Femur (tissue), 1 donor: ENCODE results near the gene CAPN1.

Experiments
- DNase-seq: peaks from one replicate; pipeline ENCODE4 v3.0.0-alpha.2; 2017

Gene CAPN1

DNA sequence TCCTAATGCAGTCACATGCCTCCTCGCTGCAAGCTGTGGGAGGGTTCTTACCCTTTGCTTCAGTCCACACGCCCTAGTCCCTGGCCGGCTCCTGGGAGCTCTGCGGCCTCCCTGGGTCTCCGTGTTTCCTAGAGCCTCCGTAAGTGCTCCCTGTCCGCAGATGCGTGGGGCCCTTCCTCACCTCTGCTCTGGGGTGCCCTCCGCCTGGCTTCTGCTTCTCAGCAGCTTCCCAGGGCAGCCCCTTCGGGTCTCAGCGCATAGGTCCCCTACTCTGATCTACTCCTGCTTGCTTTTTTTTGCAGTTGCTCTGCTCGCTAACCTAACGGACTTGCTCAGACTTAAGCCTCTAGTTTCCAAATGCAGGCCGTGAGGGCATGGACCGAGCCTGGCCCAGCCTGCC is 22.4 kb downstream of the CAPN1 start:
- no peak for DNase-seq

DNA sequence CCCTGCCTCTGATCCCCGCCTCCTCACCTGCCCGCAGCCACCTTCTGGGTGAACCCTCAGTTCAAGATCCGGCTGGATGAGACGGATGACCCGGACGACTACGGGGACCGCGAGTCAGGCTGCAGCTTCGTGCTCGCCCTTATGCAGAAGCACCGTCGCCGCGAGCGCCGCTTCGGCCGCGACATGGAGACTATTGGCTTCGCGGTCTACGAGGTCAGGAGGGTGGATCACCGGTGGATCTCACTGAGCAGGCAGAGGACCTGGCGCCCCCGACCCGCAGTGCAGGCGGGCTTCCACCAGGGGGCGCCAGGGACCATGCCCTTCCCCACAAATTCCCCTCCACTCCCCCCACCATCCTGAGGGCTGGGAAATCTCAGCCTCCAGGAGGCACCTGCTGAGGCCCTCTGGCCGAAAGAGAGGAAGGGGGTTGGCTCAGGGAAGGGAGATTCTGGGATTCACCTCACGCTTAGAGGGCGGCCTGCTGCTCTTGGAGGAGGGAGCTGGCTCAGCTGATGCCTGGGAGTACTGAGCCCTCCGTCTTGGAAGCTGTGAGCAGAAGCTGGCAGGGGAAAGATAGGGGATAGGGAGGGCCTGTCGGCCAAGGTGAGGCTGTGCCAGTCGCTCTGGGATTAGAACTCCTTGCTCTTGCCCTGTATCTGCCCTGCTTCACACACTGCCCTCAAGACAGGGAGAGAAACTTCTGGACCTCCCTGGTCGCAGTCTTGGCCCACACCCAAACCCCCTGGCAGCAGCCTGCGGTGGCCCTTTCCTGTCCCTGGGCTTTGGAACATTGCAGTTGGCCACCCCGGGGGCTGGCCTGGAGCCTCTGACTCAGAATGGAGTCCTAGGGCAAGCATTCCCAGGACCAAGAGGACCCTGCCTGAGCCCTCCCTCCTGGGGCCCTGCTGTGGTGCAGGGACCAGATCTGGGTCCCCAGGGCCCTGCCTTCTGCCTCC is 23.2 kb downstream of the CAPN1 start:
- DNase-seq = no peak

DNA sequence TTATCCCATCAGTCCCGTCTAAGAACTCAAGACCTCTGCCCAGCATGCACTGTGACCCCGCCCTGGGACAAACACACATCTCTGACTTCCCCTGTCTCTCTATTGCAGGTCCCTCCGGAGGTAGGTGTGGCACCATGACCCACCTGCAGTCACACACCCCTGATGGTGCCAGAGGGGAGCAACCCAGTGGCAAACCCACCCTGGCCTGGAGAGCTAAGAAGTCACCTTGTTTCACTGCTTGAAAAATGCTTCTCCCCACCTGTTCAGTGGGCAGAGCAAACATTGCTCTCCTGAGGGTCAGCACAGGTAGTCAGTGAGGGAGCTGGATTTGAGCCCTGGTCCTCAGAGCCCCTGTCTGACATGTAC is 23.9 kb downstream of the CAPN1 start:
- DNase-seq = no peak

DNA sequence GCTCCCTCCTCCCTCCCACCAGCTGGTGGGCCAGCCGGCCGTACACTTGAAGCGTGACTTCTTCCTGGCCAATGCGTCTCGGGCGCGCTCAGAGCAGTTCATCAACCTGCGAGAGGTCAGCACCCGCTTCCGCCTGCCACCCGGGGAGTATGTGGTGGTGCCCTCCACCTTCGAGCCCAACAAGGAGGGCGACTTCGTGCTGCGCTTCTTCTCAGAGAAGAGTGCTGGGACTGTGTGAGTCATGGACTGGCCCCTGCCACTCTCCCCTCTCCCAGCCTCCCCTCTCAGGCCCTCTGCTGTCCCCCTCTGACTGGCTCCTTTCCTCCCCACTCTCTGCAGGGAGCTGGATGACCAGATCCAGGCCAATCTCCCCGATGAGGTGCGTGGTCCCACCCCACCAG is 24.7 kb downstream of the CAPN1 start:
- no peak for DNase-seq

DNA sequence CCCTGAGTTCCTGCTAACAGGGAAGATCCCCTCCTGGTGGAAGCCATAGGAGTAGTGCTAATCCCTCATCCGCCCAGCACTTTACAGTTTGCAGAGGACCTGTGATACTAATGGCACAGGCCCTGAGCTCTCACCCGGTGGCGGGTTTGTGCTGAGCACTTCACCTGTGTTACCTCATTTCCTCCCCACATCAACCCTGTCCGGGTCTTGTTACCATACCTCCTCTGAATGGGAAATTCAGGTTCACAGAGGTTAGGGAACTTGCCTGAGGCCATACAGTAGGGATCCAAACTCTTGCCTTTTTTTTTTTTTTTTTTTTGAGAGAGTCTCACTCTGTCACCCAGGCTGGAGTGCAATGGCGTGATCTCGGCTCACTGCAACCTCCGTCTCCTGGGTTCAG is 25.2 kb downstream of the CAPN1 start:
- no peak for DNase-seq

DNA sequence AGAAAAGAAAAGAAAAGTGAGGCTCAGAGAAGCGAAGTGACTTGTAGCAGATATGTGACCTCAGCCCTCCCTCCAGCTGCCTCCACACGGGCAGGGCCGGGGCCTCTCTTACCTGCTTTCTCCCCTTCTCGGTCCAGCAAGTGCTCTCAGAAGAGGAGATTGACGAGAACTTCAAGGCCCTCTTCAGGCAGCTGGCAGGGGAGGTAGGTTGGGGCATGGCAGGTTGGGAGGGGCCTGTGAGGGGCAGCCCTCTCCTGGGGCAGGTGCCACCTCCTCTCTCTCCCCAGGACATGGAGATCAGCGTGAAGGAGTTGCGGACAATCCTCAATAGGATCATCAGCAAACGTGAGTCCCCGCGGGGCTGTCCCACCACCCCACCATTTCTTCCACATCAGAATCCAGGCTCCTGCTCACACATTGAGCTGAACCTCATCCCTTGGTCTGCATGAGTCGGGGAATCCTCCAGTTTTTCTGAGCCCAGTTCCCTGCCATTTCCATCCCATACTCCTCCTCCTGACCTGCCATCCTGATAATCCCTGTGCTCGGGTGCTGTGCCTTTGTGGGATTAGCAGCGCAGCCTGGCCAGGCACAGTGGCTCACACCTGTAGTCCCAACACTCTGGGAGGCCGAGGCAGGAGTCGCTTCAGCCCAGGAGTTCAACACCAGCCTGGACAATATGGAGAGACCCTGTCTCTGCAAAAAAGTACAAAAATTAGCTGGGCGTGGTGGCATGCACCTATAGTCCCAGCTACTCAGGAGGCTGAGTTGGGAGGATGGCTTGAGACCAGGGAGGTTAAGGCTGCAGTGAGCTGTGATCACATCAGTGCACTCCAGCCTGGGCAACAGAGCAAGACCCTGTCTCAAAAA is 26.4 kb downstream of the CAPN1 start:
- DNase-seq = no peak

DNA sequence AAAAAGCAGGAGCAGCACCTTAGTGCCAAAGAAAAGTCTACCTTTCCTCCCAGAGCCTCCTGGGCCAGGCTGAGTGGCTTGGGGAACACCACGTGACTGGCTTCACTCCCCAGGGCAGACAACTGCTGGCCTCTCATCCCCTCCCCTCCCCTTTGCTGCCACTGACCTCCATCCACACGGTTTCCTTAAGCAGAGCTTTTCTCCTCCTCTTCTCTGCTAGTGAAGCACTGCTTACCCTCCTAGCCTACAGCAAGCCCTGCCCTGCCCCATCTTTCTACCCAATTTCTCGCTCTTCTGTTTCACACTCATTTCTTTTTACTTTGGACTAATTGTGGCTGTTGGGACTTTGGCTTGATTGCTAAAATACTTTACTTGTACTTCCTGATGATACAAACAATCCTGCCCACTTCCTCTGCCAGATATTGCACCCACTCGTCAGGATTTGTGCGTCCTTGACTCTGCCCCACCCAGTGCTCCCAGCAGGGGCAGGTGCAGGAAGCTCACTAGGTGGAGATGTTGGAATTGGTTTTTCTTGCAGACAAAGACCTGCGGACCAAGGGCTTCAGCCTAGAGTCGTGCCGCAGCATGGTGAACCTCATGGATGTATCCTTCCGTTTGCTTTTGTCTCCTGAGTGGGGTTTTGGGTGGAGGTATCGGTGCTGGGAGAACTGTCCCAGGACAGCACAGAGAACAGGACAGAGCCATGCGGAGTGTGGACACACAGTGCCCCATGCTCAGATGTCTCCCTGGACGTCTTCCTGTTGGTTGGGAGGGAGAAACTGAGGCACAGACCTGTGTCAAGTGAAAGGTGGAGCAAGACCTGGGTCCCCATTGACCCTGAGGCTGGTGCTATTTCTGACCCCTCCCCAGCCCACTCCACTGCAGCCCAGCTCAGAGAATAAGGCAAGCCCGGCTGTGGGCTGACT is 27.3 kb downstream of the CAPN1 start:
- no peak for DNase-seq

DNA sequence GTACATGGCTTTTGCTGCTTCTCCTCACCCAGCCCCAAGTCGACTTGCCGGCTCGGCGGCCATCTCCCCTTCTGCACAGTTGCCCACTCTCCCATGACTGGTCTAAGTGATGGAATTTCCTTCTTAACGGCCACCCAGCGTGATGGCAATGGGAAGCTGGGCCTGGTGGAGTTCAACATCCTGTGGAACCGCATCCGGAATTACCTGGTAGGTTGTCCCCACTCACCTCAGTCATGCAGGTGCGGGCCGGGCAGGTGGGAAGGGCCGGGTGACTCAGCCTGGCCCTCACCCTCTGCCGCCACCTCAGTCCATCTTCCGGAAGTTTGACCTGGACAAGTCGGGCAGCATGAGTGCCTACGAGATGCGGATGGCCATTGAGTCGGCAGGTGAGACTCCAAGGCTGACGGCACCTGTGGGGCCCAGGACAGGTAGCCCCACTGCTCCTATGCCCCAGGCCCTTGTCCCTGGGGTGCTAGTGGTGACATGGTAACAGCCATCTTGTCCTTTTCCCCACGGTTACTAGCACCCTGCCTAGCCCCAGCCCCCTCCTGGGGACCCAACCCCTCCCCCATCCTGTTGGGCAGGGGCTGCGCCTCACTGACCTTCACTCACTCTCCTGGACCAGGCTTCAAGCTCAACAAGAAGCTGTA is 28.1 kb downstream of the CAPN1 start:
- DNase-seq = no peak

DNA sequence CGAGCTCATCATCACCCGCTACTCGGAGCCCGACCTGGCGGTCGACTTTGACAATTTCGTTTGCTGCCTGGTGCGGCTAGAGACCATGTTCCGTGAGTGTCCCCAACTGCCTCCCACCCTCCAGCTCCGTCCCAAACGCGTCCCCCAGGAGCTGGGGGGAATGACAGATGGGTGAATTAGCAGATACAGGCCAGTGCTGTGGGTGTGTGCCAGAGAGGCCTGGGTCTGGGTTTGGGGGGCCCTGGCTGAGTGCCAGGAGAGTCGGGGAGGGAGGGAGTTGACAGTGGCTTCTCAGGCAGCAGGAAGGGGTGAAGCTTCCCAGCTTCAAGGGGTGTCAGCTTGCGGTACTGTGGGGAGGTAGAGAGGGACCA is 28.6 kb downstream of the CAPN1 start:
- no peak for DNase-seq

DNA sequence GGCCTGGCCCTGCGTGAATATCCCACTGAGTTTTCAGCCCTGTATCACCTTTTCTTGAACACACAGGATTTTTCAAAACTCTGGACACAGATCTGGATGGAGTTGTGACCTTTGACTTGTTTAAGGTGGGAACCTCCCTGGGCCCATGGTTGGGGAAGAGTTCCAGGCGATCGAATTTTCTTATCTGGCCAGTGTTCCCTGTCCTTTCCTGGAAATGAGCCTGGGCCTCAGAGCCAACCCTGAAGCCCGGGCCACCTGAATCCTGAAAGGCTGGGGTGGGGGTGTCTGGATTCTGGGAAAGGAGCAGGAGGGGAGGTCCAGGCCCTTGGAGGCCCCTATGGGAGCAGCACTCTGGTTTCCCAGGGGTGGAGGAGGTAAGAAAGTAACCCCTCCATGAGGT is 29.0 kb downstream of the CAPN1 start:
- DNase-seq = no peak

DNA sequence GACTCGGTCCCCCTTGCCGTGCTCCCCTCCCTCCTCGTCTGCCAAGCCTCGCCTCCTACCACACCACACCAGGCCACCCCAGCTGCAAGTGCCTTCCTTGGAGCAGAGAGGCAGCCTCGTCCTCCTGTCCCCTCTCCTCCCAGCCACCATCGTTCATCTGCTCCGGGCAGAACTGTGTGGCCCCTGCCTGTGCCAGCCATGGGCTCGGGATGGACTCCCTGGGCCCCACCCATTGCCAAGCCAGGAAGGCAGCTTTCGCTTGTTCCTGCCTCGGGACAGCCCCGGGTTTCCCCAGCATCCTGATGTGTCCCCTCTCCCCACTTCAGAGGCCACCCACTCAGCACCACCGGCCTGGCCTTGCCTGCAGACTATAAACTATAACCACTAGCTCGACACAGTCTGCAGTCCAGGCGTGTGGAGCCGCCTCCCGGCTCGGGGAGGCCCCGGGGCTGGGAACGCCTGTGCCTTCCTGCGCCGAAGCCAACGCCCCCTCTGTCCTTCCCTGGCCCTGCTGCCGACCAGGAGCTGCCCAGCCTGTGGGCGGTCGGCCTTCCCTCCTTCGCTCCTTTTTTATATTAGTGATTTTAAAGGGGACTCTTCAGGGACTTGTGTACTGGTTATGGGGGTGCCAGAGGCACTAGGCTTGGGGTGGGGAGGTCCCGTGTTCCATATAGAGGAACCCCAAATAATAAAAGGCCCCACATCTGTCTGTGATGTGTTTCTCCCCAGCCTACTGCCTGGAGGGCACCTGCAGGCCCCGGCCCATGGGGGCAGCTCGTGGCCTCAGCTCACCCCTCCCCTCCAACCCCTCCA is 29.8 kb downstream of the CAPN1 start:
- DNase-seq = no peak

DNA sequence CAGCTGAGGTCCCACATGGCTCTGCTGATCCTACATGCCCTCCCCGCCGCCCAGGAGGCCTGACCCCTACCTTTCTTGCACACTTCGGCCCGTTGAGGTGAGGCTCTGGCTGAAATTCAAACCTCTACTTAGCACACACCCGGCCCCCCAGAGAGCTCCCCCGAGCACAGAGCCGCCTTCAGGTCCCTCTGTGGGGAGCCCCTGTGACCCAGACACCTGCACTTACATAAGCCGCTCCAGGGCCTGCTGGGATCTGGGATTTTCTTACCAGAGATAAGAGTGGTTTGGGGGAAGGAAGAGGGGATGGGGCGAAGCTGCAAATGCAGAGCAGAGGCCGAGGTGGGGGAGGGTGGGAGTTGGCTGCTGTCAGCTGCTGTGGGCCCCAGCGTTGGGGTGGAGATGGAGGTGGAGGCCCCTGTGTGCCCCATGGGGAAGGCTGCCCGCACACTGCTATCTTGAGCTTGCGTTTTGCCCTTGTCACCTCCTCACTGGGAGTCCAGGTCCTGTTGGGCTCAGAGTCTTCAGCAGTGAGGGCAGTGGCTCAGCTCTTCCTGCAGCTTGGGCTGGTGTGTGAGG is 30.6 kb downstream of the CAPN1 start:
- no peak for DNase-seq

DNA sequence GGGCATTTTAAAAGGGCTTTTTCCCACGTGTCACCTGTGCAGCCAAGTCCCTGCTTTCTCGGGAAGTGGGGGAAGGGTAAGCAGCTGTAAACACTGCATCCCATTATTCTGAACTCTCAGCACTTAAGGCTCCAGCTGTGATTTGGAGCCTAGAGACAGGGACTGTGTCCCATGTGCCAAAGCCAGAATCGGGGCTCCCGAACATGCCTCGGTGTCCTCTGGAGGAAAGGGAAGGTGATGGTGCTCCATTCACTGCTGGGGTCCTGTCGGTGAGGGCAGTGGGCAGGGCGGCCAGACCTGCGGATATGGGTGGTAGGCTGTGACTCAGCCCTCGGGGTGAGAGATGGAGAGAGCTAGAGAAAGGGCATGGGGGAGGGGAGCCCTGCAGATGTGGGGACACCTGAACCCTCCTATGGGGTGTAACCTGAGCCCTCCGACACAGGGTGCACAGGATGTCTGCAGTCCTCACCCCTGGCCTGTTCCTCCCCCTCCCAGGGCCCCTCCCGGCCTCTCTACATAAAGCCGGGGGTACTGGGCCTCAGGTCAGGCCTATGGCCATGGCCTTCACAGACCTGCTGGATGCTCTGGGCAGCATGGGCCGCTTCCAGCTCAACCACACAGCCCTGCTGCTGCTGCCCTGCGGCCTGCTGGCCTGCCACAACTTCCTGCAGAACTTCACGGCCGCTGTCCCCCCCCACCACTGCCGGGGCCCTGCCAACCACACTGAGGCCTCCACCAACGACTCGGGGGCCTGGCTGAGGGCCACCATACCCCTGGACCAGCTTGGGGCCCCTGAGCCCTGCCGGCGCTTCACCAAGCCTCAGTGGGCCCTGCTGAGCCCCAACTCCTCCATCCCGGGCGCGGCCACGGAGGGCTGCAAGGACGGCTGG is 31.8 kb downstream of the CAPN1 start:
- peak; percentile 61 for DNase-seq

DNA sequence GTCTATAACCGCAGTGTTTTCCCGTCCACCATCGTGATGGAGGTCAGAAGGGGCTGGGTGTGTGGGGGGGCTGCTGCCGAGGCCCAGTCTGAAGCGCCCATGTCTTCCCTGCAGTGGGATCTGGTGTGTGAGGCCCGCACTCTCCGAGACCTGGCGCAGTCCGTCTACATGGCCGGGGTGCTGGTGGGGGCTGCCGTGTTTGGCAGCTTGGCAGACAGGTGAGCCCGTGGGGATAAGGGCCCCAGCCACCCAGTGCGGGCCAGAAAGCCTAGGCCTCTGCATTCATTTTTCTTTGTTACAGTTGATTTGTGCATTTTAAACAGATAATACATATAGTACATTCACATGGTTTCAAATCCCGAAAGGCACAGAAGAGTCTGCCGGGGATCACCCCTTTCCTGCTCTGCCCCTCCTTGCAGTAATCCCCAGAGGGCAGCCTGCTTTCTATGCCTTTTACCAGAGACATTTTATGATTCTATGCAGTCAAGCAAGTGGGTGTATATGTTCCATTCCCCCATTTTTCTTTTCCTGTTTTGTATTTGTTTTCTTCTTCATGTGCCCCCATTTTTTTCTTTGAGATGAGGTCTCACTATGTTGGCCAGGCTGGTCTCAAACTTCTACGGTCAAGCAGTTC is 32.6 kb downstream of the CAPN1 start:
- no peak for DNase-seq

DNA sequence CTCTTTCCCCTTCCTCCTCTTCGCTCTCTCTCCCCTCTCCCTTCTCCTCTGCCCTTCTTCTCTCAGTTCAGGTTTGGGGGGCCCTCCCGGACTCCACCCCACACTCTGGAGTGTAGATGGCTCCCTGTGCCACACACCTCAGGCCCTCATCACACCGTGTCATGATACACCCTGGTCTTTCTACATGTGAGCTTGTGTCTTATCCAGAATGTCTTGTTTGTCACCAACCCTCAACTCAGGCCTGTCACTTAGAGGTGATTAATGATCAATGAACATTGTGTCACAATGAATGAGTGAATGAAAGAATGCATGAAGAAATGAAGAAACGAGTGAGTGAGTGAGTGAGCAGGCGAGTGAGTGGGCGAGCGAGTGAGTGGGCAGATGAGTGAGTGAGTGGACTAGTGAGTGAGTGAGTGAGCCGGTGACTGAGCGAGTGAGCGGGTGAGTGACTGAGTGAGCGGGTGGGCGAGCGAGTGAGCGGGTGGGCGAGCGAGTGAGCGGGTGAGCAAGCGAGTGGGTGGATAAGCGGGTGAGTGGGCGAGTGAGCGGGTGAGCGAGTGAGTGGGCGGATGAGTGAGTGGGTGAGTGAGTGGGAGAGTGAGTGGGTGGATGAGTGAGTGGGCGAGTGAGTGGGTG is 33.8 kb downstream of the CAPN1 start:
- DNase-seq = no peak

DNA sequence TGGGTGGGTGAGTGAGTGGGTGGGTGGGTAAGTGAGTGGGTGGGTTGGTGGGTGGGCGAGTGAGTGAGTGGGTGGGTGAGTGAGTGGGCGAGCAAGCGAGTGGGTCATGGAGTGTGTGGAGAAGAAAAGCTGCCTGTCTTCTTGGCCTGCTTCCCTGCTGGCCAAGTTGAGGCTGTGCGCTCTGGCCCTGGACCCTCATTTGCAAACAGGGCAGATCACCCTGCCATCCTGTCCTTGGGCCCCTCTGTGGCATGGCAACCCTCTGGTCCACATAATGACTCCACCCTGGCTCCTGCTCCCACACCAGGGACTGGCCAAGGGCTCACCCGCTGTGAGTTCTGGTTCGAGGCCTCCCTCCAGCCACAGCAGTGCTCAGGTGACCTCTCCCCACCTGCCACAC is 35.1 kb downstream of the CAPN1 start:
- no peak for DNase-seq

DNA sequence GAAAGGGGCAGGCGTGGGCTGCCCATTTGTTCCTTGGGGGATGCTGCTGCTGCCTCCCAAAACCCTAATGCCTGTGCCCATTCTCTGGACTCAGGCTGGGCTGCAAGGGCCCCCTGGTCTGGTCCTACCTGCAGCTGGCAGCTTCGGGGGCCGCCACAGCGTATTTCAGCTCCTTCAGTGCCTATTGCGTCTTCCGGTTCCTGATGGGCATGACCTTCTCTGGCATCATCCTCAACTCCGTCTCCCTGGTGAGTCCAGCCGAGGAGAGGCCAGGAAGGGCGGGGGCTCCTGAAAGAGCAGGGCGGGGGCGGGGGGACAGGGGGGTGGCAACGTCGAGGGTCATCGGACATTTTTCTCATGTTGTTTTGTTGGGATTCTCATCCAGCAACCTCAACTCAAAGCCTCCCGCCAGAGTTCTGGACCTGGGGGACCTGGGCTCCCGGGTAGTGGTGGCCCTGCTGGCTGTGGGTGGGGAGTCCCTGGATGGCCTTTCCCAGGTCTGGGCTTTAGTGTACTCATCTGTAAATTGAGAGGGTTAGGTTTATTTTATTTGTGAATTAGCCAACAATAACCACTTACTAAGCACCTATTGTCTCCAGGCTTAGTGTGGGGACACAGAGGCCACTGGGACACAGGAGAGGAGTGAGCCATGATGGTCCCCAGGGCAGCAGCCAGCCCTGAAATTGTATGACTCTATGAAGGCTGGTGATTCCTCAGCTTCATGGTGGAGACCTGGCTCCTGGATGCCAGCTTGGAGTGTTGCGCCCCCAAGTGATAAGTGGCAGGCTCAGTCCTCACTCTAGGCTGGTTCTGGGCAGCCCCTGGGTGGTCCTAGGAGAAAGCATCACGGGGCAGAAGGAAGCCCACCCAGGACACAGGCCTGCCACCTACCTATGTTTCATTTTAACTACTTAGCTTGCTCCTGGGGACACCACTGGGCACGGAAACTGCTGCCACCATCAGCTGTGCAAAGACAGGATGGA is 36.0 kb downstream of the CAPN1 start:
- no peak for DNase-seq

DNA sequence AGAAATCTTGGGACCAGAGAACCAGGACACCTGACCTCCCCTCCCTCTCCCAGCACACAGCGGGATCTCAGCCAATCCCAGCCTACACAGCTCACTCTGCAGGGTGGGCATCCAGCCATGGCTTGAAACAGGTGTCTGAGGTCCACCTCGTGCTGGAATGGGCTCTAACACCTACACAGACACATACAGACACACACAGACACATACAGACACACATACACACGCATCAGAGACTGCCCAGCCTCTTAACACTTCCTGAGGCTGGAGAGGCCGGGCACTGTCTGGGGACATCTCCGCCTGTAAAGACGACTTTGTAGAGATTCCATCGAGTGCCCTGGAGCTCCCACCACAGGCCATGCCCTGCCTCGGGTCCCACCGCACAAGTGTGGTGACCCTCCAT is 36.7 kb downstream of the CAPN1 start:
- DNase-seq = no peak
